ENCODE measurements around the gene MCL1. TPM values are rescaled to one million over a fixed set of nuclear protein-coding genes. Genes with fewer than 3 reads are reported as not detected.

The MCL1 gene
- polyA plus RNA-seq, 2 of the 4 experiments (the other 2 are of a cell fraction) = 80.0 to 202 TPM

DNA sequence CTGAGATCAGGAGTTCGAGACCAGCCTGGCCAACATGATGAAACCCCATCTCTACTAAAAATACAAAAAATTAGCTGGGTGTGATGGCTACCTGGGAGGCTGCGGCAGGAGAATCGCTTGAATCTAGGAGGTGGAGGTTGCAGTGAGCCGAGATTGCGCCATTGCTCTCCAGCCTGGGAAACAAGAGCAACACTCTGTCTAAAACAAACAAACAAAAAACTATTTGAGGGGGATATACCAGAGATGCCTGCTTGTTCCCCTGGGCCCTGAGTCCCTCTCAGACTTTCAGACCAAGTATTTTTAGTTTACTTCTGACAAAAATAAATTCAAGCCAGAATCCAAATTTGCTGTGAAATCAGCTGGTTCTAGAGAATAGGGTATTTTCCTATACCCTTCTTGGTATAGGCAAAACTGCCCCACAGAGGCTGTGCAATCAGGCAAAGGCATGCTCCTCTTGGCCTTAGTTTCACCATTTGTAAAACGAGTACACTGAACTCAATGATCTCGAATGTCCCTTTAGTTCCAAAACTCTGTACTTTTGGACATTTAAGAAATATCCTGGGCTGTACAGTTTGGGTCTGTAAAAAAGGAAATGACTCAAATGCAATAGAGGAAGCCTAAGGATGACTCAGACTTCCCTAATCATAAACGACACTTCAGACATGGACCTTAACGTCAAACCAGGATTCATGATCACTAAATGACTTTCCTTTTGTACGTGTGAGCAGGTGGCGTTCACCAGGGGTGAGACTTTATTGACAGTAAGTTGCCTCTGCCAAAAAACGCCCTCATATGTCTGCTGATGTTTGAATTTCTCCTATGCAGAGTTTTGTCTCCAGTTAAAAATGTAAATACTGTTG is 33.9 kb upstream of the MCL1 start:
- CTCF ChIA-PET = interaction anchor here (1.1 to 9.7 kb wide), 7 partner anchors 8 to 200 kb away, joined by 3 to 53 read pairs (median 6); partner anchors contain the start of gene MCL1
- no peak for FAIRE-seq
- TF ChIP-seq EHMT2 (IDR thresholded peaks at IDR 0.05; ENCODE audit: low read depth) (no peak), ZSCAN20 (CRISPR knock-in tag; IDR thresholded peaks at IDR 0.05) (no peak), FOSB (CRISPR knock-in tag; IDR thresholded peaks at IDR 0.05) (0 out of 2 replicates have a peak, but pooled peaks have one; percentile 64), HOXA7 (CRISPR knock-in tag; IDR thresholded peaks at IDR 0.05) (no peak), BHLHE40 (IDR thresholded peaks at IDR 0.05; ENCODE audit: low read depth, low read length) (no peak), PHF8 (IDR thresholded peaks at IDR 0.05; ENCODE audit: borderline replicate concordance, low read depth) (no peak), HDAC2 (IDR thresholded peaks at IDR 0.05) (no peak), ZC3H11A (IDR thresholded peaks at IDR 0.05) (no peak), KDM1A (IDR thresholded peaks at IDR 0.05; ENCODE audit: low read depth) (no peak), MAFK (IDR thresholded peaks at IDR 0.05; ENCODE audit: partially characterized antibody) (peak; percentile 66), NPAS2 (CRISPR knock-in tag; IDR thresholded peaks at IDR 0.05; ENCODE audit: borderline replicate concordance) (no peak), SREBF2 (IDR thresholded peaks at IDR 0.05) (no peak), CBX8 (IDR thresholded peaks at IDR 0.05) (no peak), ZNF302 (CRISPR knock-in tag; IDR thresholded peaks at IDR 0.05) (no peak), RNF2 (IDR thresholded peaks at IDR 0.05; ENCODE audit: borderline replicate concordance, low read depth) (no peak), RARB (CRISPR knock-in tag; IDR thresholded peaks at IDR 0.05) (no peak), SMC3 (IDR thresholded peaks at IDR 0.05) (peak; percentile 25), RAD21 (conservative IDR thresholded peaks at IDR 0.05 in 1 of 2, IDR thresholded peaks at IDR 0.05 in 1 of 2) (no peak), POLR2A (IDR thresholded peaks at IDR 0.05; ENCODE audit: low read length) (no peak), RCOR1 (IDR thresholded peaks at IDR 0.05; ENCODE audit: low read depth, low read length) (no peak), HOXB5 (CRISPR knock-in tag; IDR thresholded peaks at IDR 0.05) (no peak), NR3C1 (IDR thresholded peaks at IDR 0.05) (no peak), FOSL2 (IDR thresholded peaks at IDR 0.05) (peak; percentile 91), FOSL2 (CRISPR knock-in tag; IDR thresholded peaks at IDR 0.05) (peak; percentile 97), HEYL (CRISPR knock-in tag; IDR thresholded peaks at IDR 0.05) (no peak), MAZ (IDR thresholded peaks at IDR 0.05; ENCODE audit: borderline replicate concordance, low read depth, low read length) (no peak), CHD2 (IDR thresholded peaks at IDR 0.05; ENCODE audit: low read length, partially characterized antibody) (no peak), JUNB (IDR thresholded peaks at IDR 0.05) (peak; percentile 84), JUN (IDR thresholded peaks at IDR 0.05) (peak; percentile 67 to 77; a peak in 3 of 5 replicates)
- TF ChIP-seq, protein P1, sequence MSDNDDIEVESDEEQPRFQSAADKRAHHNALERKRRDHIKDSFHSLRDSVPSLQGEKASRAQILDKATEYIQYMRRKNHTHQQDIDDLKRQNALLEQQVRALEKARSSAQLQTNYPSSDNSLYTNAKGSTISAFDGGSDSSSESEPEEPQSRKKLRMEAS (IDR thresholded peaks at IDR 0.05) = no peak; the same call in 1 of the 2 replicates
- TF ChIP-seq, protein P2, sequence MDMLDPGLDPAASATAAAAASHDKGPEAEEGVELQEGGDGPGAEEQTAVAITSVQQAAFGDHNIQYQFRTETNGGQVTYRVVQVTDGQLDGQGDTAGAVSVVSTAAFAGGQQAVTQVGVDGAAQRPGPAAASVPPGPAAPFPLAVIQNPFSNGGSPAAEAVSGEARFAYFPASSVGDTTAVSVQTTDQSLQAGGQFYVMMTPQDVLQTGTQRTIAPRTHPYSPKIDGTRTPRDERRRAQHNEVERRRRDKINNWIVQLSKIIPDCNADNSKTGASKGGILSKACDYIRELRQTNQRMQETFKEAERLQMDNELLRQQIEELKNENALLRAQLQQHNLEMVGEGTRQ (IDR thresholded peaks at IDR 0.05) = no peak
- TF ChIP-seq, protein P3, sequence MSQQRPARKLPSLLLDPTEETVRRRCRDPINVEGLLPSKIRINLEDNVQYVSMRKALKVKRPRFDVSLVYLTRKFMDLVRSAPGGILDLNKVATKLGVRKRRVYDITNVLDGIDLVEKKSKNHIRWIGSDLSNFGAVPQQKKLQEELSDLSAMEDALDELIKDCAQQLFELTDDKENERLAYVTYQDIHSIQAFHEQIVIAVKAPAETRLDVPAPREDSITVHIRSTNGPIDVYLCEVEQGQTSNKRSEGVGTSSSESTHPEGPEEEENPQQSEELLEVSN (IDR thresholded peaks at IDR 0.05; ENCODE audit: borderline replicate concordance, low read depth) = no peak
- TF ChIP-seq, protein P4, sequence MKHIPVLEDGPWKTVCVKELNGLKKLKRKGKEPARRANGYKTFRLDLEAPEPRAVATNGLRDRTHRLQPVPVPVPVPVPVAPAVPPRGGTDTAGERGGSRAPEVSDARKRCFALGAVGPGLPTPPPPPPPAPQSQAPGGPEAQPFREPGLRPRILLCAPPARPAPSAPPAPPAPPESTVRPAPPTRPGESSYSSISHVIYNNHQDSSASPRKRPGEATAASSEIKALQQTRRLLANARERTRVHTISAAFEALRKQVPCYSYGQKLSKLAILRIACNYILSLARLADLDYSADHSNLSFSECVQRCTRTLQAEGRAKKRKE (CRISPR knock-in tag; IDR thresholded peaks at IDR 0.05; ENCODE audit: low read depth) = peak; percentile 64; the same call in 1 of the 2 replicates
- TF ChIP-seq, protein P5, sequence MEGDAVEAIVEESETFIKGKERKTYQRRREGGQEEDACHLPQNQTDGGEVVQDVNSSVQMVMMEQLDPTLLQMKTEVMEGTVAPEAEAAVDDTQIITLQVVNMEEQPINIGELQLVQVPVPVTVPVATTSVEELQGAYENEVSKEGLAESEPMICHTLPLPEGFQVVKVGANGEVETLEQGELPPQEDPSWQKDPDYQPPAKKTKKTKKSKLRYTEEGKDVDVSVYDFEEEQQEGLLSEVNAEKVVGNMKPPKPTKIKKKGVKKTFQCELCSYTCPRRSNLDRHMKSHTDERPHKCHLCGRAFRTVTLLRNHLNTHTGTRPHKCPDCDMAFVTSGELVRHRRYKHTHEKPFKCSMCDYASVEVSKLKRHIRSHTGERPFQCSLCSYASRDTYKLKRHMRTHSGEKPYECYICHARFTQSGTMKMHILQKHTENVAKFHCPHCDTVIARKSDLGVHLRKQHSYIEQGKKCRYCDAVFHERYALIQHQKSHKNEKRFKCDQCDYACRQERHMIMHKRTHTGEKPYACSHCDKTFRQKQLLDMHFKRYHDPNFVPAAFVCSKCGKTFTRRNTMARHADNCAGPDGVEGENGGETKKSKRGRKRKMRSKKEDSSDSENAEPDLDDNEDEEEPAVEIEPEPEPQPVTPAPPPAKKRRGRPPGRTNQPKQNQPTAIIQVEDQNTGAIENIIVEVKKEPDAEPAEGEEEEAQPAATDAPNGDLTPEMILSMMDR (IDR thresholded peaks at IDR 0.05) = no peak
- TF ChIP-seq, protein P6, sequence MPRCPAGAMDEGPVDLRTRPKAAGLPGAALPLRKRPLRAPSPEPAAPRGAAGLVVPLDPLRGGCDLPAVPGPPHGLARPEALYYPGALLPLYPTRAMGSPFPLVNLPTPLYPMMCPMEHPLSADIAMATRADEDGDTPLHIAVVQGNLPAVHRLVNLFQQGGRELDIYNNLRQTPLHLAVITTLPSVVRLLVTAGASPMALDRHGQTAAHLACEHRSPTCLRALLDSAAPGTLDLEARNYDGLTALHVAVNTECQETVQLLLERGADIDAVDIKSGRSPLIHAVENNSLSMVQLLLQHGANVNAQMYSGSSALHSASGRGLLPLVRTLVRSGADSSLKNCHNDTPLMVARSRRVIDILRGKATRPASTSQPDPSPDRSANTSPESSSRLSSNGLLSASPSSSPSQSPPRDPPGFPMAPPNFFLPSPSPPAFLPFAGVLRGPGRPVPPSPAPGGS (IDR thresholded peaks at IDR 0.05) = no peak
- TF ChIP-seq, protein P7, sequence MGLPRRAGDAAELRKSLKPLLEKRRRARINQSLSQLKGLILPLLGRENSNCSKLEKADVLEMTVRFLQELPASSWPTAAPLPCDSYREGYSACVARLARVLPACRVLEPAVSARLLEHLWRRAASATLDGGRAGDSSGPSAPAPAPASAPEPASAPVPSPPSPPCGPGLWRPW (IDR thresholded peaks at IDR 0.05) = no peak

More for the DNA sequence above, 33.9 kb upstream of the MCL1 start:
- peak overlapping the region; percentile 72 for H3K4me2 ChIP-seq
- WGBS (ENCODE audit: missing lambda C conversion rate) = 21% methylated on average over 12 of the region's 12 CpGs
- H3K9me3 ChIP-seq = peaks cover 2% of the 10 kb centered on the region; the same call in 1 of the 3 replicates
- DNase-seq (ENCODE audit: low read depth in 1 of 2, low spot score in 1 of 2) (peak; percentile 66 to 90), ATAC-seq (peak; percentile 63 to 65)
- peaks cover 60% of the 10 kb centered on the region for H3K4me1 ChIP-seq
- POLR2A ChIA-PET = interaction anchor here (1.1 to 3.8 kb wide), 7 partner anchors 9 to 52 kb away, joined by 5 to 38 read pairs (median 7); partner anchors contain the start of genes ENSA and MCL1
- peak overlapping the region; percentile 13; the same call in 1 of the 3 replicates for H3K4me3 ChIP-seq
- H3K27ac ChIP-seq = peak overlapping the region; percentile 89 to 95

Measured in A549 (cell line).